Islet of Langerhans (tissue), 1 donor: ENCODE data around the gene KCNMA1.
A peak's percentile ranks its signal among the peaks of the same experiment; 100 is the strongest.

ENCODE experiments used
- FAIRE-seq: peaks from one replicate; lab custom pipeline; 2011; peaks lifted over from hg19 to GRCh38; lab: Jason Lieb, UNC

Gene KCNMA1

GRCh38 chr10:77175631-77176222 is 461.9 kb downstream of the KCNMA1 start:
- no peak for FAIRE-seq

GRCh38 chr10:77173615-77174461 is 463.8 kb downstream of the KCNMA1 start:
- peak; percentile 90 for FAIRE-seq

- no peak for FAIRE-seq
These were observed 465.5 kb downstream of the KCNMA1 start for GRCh38 chr10:77172086-77172485.

GRCh38 chr10:77168861-77169260 is 468.7 kb downstream of the KCNMA1 start:
- FAIRE-seq, result no peak

GRCh38 chr10:77168161-77168560 is 469.4 kb downstream of the KCNMA1 start:
- FAIRE-seq, result no peak

GRCh38 chr10:77165445-77166208 is 472.0 kb downstream of the KCNMA1 start:
- peak; percentile 96 for FAIRE-seq

GRCh38 chr10:77164616-77165311 is 472.8 kb downstream of the KCNMA1 start:
- FAIRE-seq, result no peak

GRCh38 chr10:77163670-77164348 is 473.8 kb downstream of the KCNMA1 start:
- FAIRE-seq, result peak; percentile 98

- FAIRE-seq, result peak; percentile 30
These were observed 474.9 kb downstream of the KCNMA1 start for GRCh38 chr10:77162697-77163096.

- peak; percentile 95 for FAIRE-seq
These were observed 476.9 kb downstream of the KCNMA1 start for GRCh38 chr10:77160679-77161078.

- FAIRE-seq, result no peak
These were observed 478.0 kb downstream of the KCNMA1 start for GRCh38 chr10:77159538-77160110.

- FAIRE-seq, result no peak
These were observed 478.9 kb downstream of the KCNMA1 start for GRCh38 chr10:77158666-77159065.

GRCh38 chr10:77157248-77158019 is 480.2 kb downstream of the KCNMA1 start:
- FAIRE-seq, result no peak

- peak; percentile 38 for FAIRE-seq
These were observed 481.2 kb downstream of the KCNMA1 start for GRCh38 chr10:77156406-77156879.

GRCh38 chr10:77152256-77152655 is 485.4 kb downstream of the KCNMA1 start:
- no peak for FAIRE-seq

- no peak for FAIRE-seq
These were observed 486.2 kb downstream of the KCNMA1 start for GRCh38 chr10:77151408-77151807.

- peak; percentile 33 for FAIRE-seq
These were observed 487.9 kb downstream of the KCNMA1 start for GRCh38 chr10:77149706-77150105.

GRCh38 chr10:77149001-77149400 is 488.6 kb downstream of the KCNMA1 start:
- no peak for FAIRE-seq

- no peak for FAIRE-seq
These were observed 489.7 kb downstream of the KCNMA1 start for GRCh38 chr10:77147871-77148270.

- FAIRE-seq, result no peak
These were observed 490.8 kb downstream of the KCNMA1 start for GRCh38 chr10:77146712-77147336.
